GM18907 (cell line): ENCODE data around the gene NSA2.

Source experiments
- ATAC-seq: cut with Tn5 transposase; IDR thresholded peaks from one replicate; pipeline ENCODE4 v1.9.1; 2021; ENCODE audit warnings: mild to moderate bottlenecking, moderate library complexity; ENCODE audit not compliant: unreplicated experiment

NSA2 gene

GRCh38 chr5:74810915-74811314 lies 43.9 kb downstream of the NSA2 start:
- ATAC-seq = no peak

GRCh38 chr5:74816875-74817274 lies 49.8 kb downstream of the NSA2 start:
- ATAC-seq = no peak

GRCh38 chr5:74822288-74822687 lies 55.2 kb downstream of the NSA2 start:
- no peak for ATAC-seq

- no peak for ATAC-seq
Measured at GRCh38 chr5:74829413-74829812, 62.4 kb downstream of the NSA2 start.
